Activated B cell treated with CpG ODN at 0.5 μM for 24 hours (primary cell): ENCODE results near the gene STIMATE. TPM values are rescaled to one million over a fixed set of nuclear protein-coding genes. Genes with fewer than 3 reads are reported as not detected.

Experiments
- ATAC-seq: fragments of 200-7000 bp; cut with Tn5 transposase; one replicate; pipeline ENCODE4 v1.10.0; 2021; ENCODE audit warnings: low read depth, mild to moderate bottlenecking, moderate library complexity
- CTCF ChIA-PET: fragments of 350-600 bp; sonication (Branson Sonifier 250); formaldehyde crosslinking; loops from one replicate; lab custom pipeline; 2021; ENCODE audit warnings: antibody characterized with exemption; lab: Charles Lee
- POLR2A ChIA-PET: fragments of 350-600 bp; sonication (Branson Sonifier 250); formaldehyde crosslinking; loops from one replicate; lab custom pipeline; 2021; ENCODE audit warnings: antibody characterized with exemption; lab: Charles Lee
- DNase-seq: peaks from one replicate; pipeline ENCODE4 v3.0.0; 2022
- H3K27ac Mint-ChIP-seq: one replicate; pipeline ENCODE4 v1.8.0; 2020; ENCODE audit warnings: mixed read lengths
- H3K27me3 Mint-ChIP-seq: one replicate; pipeline ENCODE4 v1.8.0; 2021; ENCODE audit warnings: mixed read lengths
- H3K36me3 Mint-ChIP-seq: one replicate; pipeline ENCODE4 v1.8.0; 2021; ENCODE audit warnings: low read depth, mixed read lengths
- H3K4me1 Mint-ChIP-seq: one replicate; pipeline ENCODE4 v1.8.0; 2021; ENCODE audit warnings: mixed read lengths
- H3K4me3 Mint-ChIP-seq: one replicate; pipeline ENCODE4 v1.8.0; 2020; ENCODE audit warnings: mild to moderate bottlenecking, mixed read lengths
- H3K9me3 Mint-ChIP-seq: one replicate; pipeline ENCODE4 v1.8.0; 2020; ENCODE audit warnings: mixed read lengths
- intact Hi-C: fragments of 100-400 bp; cut with micrococcal nuclease; formaldehyde crosslinking; loops from one replicate; pipeline ENCODE4 v1.15.1; 2024
- total RNA-seq: library from RNA; stranded (reverse); gene quantifications from 2 replicates; pipeline ENCODE4 v1.2.3, GENCODE V29; 2022
- TF ChIP-seq, protein P1 (sequence below): fragments of 200-600 bp; IDR thresholded peaks from one replicate; pipeline ENCODE4 v1.8.0; 2022; ENCODE audit warnings: antibody characterized with exemption, mild to moderate bottlenecking

STIMATE gene
- total RNA-seq, 1 donor from 2014 or later, result 25.8 TPM

DNA sequence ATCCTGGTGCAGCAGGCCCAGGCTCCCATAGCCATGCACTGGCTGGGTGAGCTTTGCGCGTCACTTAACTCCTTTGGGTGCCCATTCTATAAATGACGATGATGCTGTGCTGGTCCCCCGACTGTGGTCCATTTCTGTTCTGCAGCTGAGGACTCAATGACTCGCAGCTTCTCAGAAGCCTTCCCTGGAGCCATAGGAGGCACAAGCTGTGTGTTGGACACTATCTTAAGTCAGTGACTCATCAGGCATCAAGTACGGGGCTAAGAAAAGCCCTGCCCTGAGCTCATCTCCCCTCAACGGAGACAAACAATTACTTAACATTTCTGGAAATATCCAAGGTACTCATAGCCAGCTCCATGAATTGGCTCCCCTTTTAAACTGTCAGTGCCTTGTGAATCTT lies 48.7 kb downstream of the STIMATE start:
- CTCF ChIA-PET, result interaction anchor here (1.1 kb wide), 1 partner anchor 137 kb away, joined by 4 read pairs; no protein-coding TSS in a partner anchor
- Mint-ChIP-seq H3K27ac (no peak overlapping the region), H3K4me1 (no peaks in the 10 kb centered on the region), H3K4me3 (no peak overlapping the region), H3K27me3 (no peaks in the 10 kb centered on the region), H3K36me3 (peaks cover 57% of the 10 kb centered on the region), H3K9me3 (no peaks in the 10 kb centered on the region)
- TF ChIP-seq, protein P1, sequence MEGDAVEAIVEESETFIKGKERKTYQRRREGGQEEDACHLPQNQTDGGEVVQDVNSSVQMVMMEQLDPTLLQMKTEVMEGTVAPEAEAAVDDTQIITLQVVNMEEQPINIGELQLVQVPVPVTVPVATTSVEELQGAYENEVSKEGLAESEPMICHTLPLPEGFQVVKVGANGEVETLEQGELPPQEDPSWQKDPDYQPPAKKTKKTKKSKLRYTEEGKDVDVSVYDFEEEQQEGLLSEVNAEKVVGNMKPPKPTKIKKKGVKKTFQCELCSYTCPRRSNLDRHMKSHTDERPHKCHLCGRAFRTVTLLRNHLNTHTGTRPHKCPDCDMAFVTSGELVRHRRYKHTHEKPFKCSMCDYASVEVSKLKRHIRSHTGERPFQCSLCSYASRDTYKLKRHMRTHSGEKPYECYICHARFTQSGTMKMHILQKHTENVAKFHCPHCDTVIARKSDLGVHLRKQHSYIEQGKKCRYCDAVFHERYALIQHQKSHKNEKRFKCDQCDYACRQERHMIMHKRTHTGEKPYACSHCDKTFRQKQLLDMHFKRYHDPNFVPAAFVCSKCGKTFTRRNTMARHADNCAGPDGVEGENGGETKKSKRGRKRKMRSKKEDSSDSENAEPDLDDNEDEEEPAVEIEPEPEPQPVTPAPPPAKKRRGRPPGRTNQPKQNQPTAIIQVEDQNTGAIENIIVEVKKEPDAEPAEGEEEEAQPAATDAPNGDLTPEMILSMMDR, result no peak
- POLR2A ChIA-PET, result no interaction called here
- intact Hi-C loops, result loop anchor here (5.0 kb wide), 1 partner anchor 139 kb away; no protein-coding TSS in a partner anchor
- no peak for ATAC-seq
- DNase-seq, result no peak

GRCh38 chr3:52847726-52848125 lies 49.6 kb downstream of the STIMATE start:
- no peak for ATAC-seq
- intact Hi-C loops, result loop anchor here (5.0 kb wide), 1 partner anchor 140 kb away; no protein-coding TSS in a partner anchor
- Mint-ChIP-seq H3K4me3 (no peak overlapping the region), H3K36me3 (peaks cover 57% of the 10 kb centered on the region), H3K27ac (no peak overlapping the region), H3K4me1 (no peaks in the 10 kb centered on the region), H3K27me3 (no peaks in the 10 kb centered on the region), H3K9me3 (no peaks in the 10 kb centered on the region)
- TF ChIP-seq, protein P1, result no peak
- POLR2A ChIA-PET, result no interaction called here
- no peak for DNase-seq
- CTCF ChIA-PET, result no interaction called here

- H3K4me1 Mint-ChIP-seq, result no peaks in the 10 kb centered on the region
- no peak overlapping the region for H3K4me3 Mint-ChIP-seq
- H3K27ac Mint-ChIP-seq, result no peak overlapping the region
- intact Hi-C loops, result loop anchor here (5.0 kb wide), 1 partner anchor 140 kb away; no protein-coding TSS in a partner anchor
- TF ChIP-seq, protein P1, result no peak
- ATAC-seq (no peak), DNase-seq (no peak)
- H3K36me3 Mint-ChIP-seq, result peaks cover 61% of the 10 kb centered on the region
- ChIA-PET POLR2A (no interaction called here), CTCF (no interaction called here)
- no peaks in the 10 kb centered on the region for H3K9me3 Mint-ChIP-seq
- no peaks in the 10 kb centered on the region for H3K27me3 Mint-ChIP-seq
These were observed 50.1 kb downstream of the STIMATE start for GRCh38 chr3:52847241-52847640.

DNA sequence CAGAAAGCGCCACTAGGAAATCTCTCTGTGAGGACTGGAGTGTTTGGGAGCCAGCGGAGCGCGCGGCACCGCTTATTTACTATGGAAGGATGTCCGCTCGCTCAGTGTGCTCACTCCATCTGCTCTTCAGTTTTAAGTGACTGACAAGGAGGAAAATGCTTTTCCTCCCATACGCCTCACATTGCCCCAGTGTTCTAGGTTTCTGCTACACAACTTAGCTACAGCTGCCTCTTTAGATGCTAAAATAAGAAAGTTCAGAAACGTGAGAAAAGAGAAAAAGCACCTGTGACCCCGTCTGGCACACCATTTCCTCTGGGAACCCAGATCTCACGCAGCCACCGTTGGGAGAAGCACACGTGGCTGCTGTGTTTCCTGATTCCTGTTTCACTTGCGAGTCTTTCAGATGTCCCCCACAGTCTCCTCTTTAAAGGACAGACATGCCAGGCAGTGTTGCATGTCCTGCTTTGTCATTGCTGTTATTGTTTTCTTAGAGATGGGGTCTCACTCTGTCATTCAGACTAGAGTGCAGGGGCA lies 50.8 kb downstream of the STIMATE start:
- no peak for ATAC-seq
- no peaks in the 10 kb centered on the region for H3K27me3 Mint-ChIP-seq
- no peak for DNase-seq
- POLR2A ChIA-PET, result no interaction called here
- H3K4me3 Mint-ChIP-seq, result no peak overlapping the region
- H3K9me3 Mint-ChIP-seq, result no peaks in the 10 kb centered on the region
- CTCF ChIA-PET, result interaction anchor here (1.1 kb wide), 1 partner anchor 88 kb away, joined by 3 read pairs; no protein-coding TSS in a partner anchor
- intact Hi-C loops, result loop anchor here (5.0 kb wide), 1 partner anchor 141 kb away; no protein-coding TSS in a partner anchor
- TF ChIP-seq, protein P1, result no peak
- H3K36me3 Mint-ChIP-seq, result peaks cover 61% of the 10 kb centered on the region
- H3K4me1 Mint-ChIP-seq, result no peaks in the 10 kb centered on the region
- no peak overlapping the region for H3K27ac Mint-ChIP-seq

DNA sequence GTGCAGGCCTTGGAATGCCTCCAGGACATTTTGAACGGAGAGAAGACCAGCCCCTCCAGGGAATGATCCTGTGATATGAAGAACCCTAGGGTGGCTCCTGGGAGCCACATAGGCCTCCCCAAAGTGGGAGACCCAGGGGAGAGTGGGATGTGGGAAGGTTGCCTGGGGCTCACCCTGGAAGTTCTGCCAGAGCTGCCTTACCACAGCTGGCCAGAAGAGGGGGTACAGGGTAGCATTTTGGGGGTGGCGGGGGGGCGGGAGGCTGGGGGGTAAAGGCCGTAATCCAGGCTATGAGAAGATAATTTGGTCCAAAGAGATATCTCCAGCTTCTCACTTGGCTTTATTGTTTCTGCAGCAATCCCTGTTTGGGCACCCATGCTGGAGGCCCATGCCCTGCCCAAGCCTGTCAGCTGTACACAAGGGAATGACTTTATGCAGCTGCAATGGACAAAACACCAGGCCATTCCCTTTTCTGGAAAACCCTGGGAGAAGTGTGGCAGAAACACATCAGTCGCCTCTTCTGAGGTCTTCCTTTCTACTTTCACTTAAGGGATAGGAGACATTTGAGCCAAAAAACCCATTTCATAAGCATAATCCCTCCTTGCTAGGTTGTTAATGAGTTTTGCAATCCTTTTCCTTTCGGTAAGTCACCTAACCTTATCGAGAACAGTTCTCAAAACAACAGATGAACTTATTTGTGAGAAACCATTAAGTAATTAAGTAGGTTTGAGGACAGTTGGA lies 51.5 kb downstream of the STIMATE start:
- TF ChIP-seq, protein P1, result no peak
- intact Hi-C loops, result loop anchor here (1.0 to 5.0 kb wide), 2 partner anchors 141 to 226 kb away; no protein-coding TSS in a partner anchor
- Mint-ChIP-seq H3K9me3 (no peaks in the 10 kb centered on the region), H3K36me3 (peaks cover 62% of the 10 kb centered on the region), H3K4me1 (no peaks in the 10 kb centered on the region), H3K27me3 (no peaks in the 10 kb centered on the region), H3K27ac (no peak overlapping the region), H3K4me3 (no peak overlapping the region)
- ATAC-seq (peak; percentile 57), DNase-seq (no peak)
- ChIA-PET CTCF (interaction anchor here (0.5 to 1.1 kb wide), 8 partner anchors 9 to 228 kb away, joined by 3 to 5 read pairs (median 3); no protein-coding TSS in a partner anchor), POLR2A (interaction anchor here (0.6 kb wide), 1 partner anchor 22 kb away, joined by 3 read pairs; no protein-coding TSS in a partner anchor)
